Stimulated activated CD4-positive, alpha-beta T cell treated with anti-CD3 and anti-CD28 coated beads, Interleukin-1b, Interleukin-23, amount 100 ng/mL, for 1 hour (primary cell): ENCODE results near the gene TMEM106C.

ENCODE experiments used
- DNase-seq, 2 donors: peaks; one replicate each; pipeline ENCODE4 v3.0.0-alpha.2; 2020; ENCODE audit warnings: low read depth in 2 of 2

Gene TMEM106C

DNA sequence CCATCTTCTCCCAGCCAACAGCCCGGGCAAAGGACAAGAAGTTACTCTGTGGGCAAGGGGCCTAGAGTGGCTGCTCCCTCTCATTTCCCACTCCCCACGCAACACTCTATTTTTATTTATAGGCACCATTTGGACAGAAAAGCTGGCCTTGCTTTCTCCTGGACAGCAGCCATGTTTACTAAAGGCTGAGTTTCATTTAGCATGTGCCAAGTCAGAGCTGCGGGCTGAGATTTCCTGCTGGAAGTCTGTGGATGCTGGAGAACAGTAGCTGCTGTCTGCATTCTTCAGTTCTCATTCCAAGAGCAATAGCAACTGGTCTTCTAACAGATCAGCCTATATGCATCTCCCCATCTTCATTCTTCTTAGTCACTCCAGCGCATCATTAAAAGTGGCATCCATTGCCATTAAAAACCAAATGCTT lies 32.6 kb downstream of the TMEM106C start:
- DNase-seq = no peak

GRCh38 chr12:47997321-47997720 lies 33.9 kb downstream of the TMEM106C start:
- DNase-seq = no peak

DNA sequence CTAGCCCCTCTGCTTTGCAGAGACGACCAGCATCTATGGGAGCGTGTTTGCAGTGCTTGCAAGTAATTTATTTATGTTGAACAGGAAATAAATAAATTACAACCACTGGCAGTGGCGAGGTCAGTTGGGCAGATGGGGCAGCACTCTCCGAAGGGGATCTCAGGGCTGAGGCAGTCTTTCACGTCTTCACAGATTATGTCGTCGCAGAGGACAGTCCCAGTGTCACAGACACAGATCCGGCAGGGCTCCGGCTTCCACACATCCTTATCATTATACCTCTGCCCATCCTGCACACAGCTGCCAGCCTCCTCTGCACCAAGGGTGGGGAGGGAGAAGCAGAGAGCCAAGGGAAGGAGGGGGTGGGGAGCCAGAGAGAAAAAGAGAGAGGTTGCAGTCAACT lies 36.4 kb downstream of the TMEM106C start:
- no peak for DNase-seq

DNA sequence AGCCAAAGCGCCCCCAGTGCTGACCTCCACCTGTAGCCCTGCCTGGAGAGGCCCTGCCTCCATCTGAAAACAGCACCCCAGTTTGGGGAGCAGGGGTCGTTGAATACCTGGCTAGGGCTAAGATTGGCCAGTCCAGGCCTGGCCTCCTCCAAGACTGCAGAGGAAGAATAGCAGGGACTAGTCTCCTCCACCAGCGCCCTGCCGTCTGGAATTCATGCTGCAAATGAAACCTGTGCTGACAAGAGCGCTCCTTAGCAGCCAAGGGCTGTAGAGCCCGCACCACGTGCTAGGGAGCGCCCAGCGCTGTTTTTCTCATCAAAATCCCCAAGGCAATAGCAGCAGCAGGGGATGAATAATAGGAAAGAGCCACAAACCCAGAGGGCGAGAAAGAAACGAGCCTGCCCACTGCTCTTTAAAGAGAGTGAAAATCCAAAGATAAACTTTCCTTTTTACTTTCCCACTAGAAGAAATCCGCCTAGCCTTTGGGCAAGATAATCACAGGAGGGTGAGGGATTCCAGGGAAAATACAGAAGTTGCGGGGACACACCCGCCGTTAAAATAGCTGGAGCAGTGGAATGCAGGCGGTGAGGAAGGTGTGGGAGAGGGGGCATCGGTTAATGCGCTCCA lies 37.6 kb downstream of the TMEM106C start:
- DNase-seq = no peak

DNA sequence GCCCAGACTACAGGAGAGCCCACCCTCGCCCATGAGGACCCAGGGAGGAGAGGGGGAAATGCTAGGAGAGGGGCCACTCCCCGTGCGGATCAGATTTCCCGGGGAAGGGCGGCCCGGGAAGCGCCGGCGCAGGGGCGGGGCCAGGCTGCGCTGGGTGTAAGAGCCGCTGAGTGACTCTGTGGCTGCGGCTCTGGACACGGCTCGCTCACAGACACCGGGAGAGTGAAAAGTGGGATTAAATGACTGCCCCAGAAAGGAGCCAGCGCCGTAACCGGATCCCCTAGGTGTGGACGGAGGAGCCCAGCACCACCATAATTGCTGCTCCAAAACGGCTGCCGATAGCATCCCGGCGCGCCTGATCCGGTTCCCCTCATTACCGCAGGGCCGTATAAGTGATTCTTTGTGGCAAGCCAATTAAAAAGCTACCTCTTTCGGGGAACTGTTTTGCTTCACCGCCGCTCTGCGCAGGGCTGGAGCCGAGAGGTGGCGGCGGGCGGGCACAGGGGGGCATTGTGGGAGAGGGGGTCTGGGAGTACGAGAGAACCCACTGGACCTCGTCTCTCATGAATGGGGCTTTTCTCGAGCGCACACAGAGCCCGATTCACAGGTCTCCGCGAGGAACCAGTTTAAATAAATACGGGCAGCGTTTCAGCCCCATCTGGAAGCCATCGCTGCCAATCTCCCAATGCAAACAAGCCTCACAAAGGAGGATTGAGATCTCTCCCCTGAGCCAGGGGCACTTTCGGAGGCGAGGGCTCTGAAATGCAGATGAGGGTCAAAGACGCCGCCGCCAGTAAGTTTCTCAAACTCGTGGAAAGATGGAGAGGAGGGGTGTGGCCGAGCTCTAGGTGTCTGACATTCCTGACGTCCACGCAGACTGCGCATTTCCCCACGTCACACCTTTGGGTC lies 38.4 kb downstream of the TMEM106C start:
- DNase-seq = no peak

GRCh38 chr12:48002414-48002730 lies 39.0 kb downstream of the TMEM106C start:
- DNase-seq = no peak

- no peak for DNase-seq
These were observed 39.4 kb downstream of the TMEM106C start for GRCh38 chr12:48002773-48003218.

- DNase-seq = no peak
These were observed 40.0 kb downstream of the TMEM106C start for GRCh38 chr12:48003226-48004052.

- no peak for DNase-seq
These were observed 40.9 kb downstream of the TMEM106C start, which contains the start of gene COL2A1 for GRCh38 chr12:48004053-48004941. TSS of gene COL2A1 (minus strand) at chr12:48004476. CDS start at chr12:48004321, 155 bp downstream.

DNA sequence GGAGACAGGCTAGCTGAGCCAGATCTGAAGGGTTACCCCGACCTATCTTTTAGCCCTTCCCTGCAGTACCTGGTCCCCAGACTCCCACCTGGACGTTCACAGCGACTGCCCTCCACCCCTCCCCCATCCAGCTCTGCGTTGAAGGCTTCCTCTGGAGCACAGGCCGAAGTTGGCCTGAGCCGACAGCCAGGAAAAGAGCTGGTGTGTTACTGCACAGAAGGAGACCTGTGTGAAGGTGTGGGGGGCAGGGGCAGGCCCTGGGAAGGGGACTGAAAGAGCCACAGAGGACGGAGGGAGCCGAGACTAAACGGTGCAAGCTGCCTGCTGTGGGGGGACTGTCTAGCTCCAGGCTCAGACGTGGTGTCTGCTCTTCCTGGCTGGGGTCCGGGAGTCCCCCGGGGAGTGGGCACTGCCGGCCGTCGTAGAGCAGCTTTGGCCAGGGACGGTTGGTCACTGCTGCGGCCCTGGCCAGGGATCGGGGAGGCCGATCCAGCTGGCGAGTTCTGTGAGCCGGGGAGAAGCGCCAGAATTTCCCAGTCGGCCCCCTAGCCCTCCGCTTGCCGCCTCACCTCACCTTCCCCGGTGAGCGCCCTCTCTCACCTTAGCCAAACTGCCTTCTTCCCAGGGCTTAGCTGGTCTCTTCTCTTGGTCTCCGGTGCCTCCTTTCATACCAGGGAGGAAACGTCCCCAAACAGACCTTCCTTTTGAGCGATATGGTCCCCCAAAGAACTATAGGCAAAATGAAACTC lies 41.8 kb downstream of the TMEM106C start:
- no peak for DNase-seq

- DNase-seq = no peak
These were observed 42.3 kb downstream of the TMEM106C start for GRCh38 chr12:48005750-48006021.

DNA sequence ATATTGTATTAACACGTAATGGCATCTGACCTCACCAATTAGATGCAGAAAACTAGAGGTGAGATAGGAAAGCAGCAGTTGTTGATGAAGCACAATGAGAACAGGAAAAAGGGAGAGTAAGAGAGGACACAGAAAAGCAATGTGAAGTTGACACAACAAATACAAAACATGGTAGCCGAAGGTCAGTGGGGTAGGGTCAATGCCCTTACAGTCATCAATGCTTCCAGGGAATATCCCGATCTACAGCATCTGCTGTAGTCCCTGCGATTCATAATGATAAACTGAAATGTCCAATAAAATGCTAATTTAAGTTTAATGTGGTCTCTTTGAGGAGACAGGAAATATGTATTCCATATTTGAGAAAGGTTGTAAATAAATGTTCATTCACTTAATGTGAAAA lies 43.8 kb downstream of the TMEM106C start:
- no peak for DNase-seq

DNA sequence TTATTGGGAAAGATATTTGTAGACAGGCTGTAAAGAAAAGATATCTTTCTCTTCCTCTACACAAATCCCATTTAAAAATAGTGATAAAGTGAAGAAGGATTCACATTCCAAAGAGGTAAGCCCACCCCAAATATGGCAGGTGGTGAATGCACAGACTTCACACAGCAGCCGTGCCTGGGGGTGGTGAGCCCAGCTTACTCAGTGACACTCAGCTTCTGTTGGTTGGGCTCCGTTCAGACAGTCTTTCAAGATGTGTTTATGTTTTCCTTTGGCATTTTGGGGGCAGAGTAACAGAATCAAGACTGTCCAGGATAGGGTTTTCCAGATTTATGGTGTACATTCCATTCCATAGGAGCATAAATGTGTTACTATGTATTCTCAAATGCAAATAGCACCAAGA lies 45.0 kb downstream of the TMEM106C start:
- no peak for DNase-seq

GRCh38 chr12:48008950-48009349 lies 45.6 kb downstream of the TMEM106C start:
- DNase-seq = no peak

DNA sequence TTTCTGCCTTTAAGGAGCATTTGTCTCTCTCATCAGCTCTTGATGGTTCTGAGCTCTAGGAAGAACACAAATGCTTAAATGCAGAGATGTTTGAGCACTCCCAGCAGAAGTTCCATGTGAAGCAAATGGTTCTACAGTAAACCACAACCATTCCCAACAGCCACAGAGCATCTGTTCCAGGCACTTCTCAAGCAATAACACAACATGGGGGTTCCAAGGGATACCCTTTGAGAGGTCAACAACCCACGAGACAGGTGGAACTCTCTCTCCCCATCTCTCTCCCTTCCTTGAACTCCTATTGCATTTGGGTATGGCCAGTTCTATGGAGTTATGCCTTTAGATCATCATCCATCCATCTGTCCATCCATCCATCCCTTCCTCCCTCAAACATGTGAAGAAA lies 46.1 kb downstream of the TMEM106C start:
- no peak for DNase-seq

- no peak for DNase-seq
These were observed 47.1 kb downstream of the TMEM106C start for GRCh38 chr12:48010366-48010970.

- no peak for DNase-seq
These were observed 48.7 kb downstream of the TMEM106C start for GRCh38 chr12:48012070-48012469.

GRCh38 chr12:48013287-48013686 lies 49.9 kb downstream of the TMEM106C start:
- no peak for DNase-seq

- DNase-seq = no peak
These were observed 51.7 kb downstream of the TMEM106C start for GRCh38 chr12:48015129-48015528.

- no peak for DNase-seq
These were observed 52.6 kb downstream of the TMEM106C start for GRCh38 chr12:48015954-48016353.
